SHP77 (cell line): Measurements from ENCODE around the gene ITGA3.
A peak's percentile ranks its signal among the peaks of the same experiment; 100 is the strongest.

Experiments used
- DNase-seq, 2 experiments: peaks; one replicate each; lab custom pipeline; 2025; lab: John Stamatoyannopoulos, UW

ITGA3 gene

DNA sequence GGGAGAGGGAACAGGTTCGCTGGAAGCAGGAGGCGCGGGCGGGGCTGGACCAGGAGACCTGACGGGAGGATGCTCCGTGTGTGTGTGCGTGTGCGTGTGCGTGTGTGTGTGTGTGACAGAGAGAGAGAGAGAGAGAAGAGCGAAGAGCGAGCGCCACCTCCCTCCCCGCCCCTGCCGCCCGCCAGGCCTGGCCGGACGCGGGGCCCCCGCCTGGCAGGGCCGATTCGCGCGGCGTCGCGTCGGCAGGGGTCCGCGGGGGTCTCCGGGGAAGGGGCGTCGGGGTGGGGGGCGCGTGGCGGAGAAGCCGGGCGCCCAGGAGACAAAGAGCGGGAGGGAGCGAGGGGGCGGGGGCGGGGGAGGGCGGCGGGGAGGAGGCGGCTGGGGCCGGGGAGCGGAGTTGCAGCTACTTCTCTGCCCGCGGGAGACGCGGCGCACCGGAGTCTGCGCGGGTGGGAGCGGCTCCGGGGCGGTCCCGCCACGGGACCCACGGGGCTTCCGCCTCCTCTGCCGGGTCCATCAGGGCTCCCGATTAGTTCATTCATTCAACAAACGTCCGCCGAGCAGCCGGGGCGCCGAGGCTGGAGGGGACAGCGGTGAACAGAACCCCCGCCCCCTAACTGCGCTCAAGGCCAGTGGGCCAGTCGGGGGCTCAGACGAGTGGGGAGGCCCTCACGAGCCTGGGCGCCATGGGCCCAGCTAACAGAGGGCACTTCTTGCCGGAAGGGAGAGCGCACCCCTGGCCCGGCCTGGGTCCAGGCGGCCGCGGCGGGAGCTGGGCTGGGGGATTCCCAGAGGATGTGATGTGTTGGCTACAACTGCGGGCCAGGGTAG is 74.0 kb downstream of the ITGA3 start, which contains the start of gene SAMD14:
TSS of gene SAMD14 (minus strand) at position 433 of the 831 bp plus-strand sequence. CDS start 5,201 bp downstream, outside the sequence.
- no peak for DNase-seq

DNA sequence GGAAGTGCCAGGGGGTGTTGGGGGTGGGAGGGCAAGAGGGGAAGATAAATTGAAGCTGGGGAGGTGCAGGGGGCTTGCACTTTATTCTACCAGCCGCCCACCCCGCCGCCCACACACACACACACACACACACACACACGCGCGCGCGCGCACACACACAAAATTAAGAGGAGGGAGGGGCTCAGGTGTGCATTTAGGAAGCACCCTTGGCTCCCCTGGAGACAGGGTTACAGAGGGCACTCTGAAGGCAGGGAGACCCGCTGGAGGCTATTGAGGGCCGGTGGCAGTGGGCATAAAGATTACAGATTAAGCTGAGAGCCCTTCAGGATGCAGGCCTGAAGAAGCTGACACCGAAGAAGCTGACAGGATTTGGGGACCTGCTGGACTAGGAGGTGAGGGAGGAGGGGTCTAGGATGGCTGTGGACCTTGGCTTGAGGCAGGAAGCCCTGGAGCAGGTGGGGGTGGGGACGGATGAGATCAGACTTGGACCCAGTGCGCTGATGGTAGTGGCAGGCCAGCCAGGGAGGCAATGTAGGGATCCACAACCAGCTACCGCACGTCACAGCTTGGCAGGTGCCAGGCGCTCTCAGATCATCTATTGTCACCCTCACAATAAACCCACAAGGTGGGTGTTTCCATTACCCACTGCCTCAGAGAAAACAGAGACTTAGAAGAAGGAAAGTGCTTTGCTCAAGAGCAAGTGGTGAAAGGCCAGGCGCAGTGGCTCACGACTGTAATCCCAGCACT is 74.8 kb downstream of the ITGA3 start:
- DNase-seq = peak in 1 of 2 experiments; percentile 50

DNA sequence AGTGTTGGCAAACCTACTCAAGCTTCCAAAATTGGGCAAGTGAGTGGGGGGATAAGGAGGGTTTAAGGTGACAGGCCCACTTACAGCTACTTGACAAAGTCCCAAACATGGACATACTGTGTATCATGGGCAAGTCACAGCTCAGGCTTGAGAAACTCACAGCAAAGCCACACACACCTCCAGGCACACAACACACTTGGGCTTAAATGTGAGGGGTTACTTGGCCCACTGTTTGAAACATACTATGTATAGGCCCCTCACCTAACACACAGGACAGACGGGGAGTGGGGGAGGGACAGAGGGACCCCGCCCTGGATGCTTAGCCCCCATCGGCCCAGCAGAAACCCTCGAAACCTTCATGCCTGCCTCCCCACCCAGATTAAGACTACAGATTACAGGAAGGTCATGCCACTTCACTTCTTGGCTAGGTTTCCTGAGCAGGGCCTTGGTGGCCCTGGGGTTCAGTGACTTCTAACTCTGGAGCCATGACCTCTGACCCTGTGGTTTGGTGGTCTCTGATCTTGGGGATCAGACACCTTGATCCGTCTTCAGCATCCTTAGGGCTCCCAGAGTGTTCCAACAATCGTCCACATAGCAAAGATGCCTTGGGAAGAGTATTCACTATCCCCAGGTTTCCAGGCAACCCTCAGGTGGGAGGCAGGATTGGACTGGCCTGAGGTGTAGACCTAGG is 76.3 kb downstream of the ITGA3 start:
- no peak for DNase-seq

DNA sequence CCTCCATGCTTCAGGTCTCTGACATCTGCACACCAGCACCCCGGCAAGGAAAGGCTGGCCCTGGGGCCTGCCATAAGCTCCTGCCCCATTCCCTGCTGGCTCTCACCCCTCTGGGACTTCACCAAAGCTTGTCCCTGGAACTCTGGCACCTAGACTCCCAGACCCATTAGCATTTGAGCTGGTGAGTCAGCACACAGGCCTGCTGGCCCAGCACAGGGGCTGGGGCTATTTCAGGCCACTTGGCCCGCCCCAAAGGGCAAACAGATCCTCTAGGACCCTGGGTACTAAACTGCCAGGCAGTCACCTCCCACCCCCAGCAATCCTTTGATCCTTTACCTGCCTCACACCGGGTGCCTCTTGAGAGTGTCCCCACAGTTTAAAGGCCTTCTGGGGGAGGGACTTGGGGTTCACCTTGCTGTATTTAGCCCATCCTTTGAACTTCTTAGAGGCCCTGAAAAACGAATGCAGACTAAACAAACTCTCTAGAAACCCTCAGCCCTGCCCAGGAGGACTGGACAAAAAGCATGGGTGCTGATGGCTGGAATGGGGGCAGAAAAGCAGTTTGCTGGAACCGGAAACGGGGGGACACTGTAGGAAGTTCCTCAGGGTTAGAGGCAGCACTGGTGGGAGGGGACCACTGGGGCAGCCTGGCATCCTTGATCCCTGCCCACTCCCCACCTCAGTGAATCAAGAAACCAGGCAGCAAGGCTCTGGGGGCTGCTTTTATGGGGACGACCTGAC is 77.3 kb downstream of the ITGA3 start:
- DNase-seq = no peak

DNA sequence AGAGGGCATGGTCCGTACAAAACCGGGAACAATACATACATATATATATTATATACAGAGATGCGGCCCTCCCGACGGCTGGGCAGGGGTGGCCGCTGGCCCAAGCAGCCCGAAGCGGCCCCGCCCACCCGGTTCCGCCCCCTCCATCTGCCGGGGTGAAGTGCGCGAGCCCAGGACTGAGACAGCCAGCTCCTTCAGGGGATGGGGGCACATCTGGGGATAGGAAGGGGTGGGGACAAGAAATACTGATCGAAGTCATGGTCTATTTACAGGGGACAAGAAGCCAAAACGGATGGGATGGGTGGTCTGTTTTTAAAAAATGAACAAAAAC is 77.8 kb downstream of the ITGA3 start:
- no peak for DNase-seq

DNA sequence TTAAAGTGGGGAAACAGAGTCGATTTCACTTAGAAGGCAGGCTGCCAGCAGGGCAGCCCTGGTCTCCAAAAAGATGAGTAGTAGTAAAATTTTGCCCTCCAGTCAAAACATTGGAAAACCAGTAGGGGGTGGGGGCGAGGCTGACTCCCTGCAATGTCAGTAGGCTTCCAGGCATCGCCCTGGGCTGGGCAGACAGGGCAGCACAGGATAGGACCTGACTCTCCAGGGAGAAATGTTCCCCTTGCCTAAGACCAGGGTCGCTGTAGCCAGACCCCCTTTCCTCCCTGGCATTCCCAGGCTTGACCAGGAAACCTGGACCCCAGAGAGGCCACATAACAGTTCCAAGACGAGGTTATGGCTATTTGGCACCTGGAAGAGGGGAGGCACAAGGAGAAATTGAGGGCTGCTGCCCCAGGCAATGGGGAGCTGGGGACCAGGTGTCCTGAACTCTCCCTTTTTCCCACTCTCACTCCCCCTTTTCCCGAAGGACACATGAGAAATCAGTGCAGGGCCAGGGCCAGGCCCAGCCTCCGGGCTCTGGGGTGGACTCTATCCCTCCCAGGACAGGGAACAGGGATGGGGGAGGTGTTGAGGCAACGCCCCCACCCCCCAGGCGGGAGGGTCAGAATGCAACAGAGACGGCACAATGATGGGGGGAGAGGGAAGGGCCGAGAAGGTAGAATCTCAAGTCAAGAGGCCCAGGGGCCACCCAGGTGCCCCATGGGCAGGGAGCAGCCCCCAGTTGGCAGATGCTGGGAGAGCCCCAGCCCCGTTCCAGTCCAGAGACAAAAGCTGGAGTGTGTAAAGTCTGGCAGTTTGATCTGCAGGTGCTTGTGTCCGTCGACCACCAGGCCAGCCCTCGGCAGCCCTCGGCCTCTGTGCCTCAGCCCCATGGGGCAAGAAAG is 78.5 kb downstream of the ITGA3 start:
- DNase-seq = no peak

DNA sequence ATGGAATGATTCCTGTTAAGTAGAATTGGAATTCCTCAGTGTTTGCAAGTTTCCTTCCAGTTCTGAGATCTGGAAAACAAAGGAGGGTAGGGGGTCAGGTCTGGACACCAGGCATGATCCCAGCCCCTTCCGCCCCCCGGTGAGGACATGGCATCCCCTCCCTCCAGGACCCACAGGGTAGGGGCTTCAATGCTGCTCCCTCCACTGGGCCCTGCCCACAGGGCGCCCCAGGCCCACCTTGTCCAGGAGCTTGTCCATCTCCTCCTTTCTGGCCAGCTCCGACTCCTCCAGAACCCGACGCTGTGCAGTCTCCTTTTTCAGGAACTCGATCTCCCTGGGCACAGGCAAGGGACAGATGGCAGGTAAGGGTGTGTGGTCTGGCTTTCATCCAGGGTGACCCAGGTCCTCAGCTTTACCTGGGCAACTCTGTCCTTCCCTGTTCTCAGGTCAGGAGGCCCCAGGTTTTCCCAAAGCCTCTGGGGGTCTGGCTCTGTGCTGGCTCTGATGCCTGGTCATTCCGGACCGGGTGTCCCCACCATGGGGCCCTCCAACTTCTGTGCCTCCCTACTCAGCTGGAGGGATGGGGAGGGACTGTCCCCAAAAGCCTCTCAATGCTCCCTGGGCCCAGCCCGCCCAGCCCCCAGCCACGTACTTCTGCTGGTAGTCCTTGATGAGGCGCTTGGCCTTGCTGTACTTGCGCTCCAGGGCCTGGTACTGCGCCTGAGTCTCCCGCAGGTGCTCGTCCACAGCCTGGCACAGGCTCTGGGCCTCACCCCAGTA is 79.6 kb downstream of the ITGA3 start:
- no peak for DNase-seq

DNA sequence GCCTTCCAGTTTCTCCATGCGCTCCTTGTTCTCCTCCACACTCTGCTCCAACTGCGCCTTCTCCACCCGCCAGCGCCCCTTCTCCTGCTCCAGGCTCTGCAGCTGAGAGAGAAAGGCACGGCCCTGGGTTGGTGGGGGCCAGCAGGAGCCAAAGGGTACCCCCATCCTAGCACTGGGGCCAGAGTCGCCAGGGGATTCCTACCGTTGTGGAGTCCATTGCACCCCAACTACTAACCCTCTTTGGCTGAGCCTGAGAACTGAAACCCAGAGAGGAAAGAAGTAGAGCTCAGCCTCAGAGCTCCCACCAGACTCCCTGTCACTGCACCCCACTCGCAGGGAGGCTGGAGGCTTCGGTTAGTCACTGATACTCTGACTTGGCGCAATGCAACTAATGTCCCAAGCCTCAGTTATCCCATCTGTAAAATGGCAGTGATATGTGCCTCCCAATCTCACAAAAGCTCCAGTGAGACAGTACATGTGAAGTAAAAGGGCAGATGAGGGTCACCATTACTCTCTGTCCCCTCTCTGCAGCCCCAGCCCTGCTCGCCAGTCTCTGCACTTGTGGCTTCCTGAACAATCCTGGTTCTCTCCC is 80.3 kb downstream of the ITGA3 start:
- no peak for DNase-seq

DNA sequence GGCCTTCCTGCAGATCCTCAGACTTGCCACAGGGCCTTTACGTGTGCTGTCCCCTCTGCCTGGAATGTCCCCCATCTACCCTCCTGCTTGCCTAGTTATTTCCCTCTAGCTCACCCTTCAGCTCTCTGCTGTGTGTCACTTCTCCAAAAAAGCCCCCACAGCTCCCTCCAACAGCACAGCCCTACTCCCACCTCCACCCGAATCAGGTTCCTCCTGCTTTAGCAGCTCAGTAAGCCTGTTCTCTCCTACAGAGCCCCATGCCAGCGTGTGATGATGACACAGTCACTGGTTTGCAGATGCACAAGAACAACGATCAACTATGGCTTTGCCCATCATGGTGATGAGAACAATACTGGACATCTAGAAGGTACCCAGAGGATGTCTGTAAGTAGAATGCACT is 81.1 kb downstream of the ITGA3 start:
- no peak for DNase-seq

DNA sequence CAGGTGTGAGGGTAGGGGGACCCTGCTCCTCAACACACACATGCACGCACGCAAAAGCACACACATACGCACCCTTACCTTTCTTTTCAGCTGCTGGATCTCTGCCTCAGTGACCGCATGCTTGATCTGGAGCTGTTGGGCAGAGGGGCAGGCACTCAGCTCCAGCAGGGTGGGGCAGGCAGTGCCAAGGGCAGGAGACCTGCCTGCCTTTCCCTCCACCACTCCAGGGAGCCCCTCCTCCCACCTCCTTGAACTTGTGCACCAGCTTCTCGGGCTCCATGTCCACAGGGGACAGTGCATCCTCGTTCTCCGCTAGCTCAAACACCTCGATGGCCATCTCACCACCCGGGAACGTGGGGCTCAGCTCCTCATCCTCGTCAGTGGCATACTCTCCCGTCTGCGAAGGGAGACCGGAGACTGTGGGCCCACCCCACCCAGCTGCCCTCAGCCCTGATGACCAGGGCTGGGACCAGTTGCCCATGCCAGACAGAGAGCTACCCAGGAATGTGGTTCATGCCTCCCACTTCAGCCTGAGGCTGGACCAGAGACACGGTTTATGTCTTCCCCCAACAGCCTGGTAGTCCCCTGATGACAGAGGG is 83.4 kb downstream of the ITGA3 start:
- no peak for DNase-seq
